Caki2 (cell line): Measurements from ENCODE around the gene GALNT7. TPM values are rescaled to one million over a fixed set of nuclear protein-coding genes. Genes with fewer than 3 reads are reported as not detected.

Experiments used
- DNase-seq: peaks from one replicate; pipeline ENCODE4 v3.0.0-alpha.2; 2015; ENCODE audit warnings: low read depth
- in situ Hi-C: cut with HindIII; loops from 2 replicates; pipeline ENCODE4 v1.10.0; 2016; ENCODE audit warnings: low sequenced_read_pairs, low pct_unique_long_range_greater_than_20kb, mixed read lengths
- total RNA-seq: library from RNA; depleted of rRNA; stranded (reverse); fragments of >200 nt; shearing (Covaris generic); gene quantifications from 2 replicates; pipeline ENCODE4 v1.2.3, GENCODE V29; 2014; ENCODE audit warnings: low replicate concordance

The GALNT7 gene
- total RNA-seq, 1 experiment from 2014 or later, result 31.6 TPM

DNA sequence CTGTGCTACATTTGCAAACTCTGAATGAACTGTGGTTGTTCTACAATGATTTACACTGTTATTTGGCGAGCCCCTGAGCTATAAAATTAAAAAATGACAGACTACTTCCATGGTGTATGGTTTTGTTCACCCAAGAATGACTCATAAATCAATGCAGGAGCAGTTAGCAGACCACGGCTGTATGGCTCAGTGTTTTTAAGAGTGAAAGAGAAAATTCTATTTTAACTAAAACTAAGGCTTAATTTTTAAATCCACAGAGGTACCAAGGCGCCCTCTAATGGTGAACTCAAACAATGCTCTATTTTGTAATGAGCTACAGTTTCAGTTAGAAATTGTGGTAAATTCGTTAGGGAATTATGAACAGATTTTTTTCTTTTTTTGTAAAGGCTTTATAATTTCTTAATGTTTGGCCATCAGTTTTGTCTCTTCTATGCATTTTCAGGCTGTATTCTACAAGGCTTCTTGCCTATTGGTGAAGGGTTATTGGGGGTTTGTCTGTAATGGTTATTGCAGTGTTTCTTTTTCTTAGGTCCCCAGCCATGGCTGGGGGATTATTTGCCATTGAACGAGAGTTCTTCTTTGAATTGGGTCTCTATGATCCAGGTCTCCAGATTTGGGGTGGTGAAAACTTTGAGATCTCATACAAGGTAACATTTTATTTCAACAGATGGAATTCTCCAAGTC is 133.0 kb downstream of the GALNT7 start:
- peak; percentile 37 for DNase-seq
- in situ Hi-C loops, result no loop called here

DNA sequence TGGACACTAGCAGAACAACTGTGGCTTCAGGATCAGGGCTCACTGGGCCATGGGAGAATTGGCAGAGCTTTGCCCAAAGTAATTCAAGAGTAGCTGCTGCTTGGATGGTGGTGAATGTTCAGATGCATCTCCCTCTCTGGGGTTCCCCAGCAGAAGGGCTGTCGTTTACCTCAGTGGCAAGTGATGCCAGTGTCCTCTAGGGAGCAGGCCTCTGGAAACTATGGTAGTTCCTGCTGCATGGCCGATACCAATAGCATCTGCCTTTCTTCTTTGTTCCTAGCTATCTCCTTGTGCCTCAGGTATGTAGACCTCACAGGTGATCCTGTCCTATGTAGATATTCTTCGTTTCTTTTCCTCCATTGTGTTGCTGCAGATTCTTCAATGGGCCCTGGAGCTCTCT is 139.2 kb downstream of the GALNT7 start:
- DNase-seq, result no peak
- in situ Hi-C loops, result no loop called here

DNA sequence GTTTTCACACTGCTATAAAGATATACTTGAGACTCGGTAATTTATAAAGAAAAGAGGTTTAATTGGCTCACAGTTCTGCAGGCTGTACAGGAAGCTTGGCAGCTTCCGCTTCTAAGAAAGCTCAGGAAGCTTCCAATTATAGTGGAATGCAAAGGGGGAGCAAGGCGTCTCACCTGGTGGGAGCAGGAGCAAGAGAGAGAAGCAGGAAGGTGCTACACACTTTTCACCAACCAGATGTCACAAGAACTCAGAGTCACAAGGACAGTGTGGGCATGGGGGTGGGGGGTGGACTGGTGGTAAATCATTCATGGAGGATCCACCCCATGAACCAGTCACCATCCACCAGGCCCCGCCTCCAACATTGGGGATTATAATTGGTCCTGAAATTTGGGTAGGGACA is 142.8 kb downstream of the GALNT7 start:
- in situ Hi-C loops, result no loop called here

DNA sequence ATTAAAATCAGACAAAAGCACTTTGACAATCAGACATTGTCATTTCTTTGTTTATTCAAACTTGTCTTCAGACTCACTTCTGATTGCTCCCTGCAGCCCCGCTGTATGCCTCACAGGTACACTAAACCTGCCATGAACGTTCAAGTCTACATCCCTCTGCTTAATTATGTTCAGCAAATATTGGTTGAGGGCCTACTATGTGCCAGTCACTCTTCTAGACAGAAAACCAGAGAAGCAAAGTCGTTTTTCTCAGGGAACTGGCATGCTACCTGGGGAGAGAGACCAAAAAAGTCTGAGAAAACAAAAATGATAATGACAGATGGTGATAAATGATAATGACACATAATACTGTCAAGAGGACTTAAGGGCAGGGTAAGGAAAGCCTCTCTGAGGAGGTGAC is 146.1 kb downstream of the GALNT7 start:
- DNase-seq, result no peak
- in situ Hi-C loops, result no loop called here

More for the DNA sequence above, 142.8 kb downstream of the GALNT7 start:
- DNase-seq, result no peak

DNA sequence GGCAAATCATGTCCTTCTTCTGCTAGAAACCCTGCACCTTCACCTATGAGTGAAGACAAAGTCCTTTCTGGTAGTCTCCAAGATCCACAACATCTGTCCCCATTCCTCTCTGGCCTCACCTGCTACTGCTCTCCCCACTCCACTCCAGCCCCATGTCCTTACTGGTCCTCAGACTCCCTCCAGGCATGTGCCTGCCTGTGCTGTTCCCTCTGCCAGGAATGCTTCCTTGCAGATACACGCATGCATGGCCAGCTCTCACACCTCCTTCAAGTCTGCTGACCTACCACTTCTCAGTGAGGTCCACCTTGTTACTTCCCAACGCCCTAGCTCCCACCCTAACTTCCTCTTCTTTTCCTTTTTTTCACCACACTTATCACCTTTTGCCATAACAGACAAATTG is 147.4 kb downstream of the GALNT7 start:
- no peak for DNase-seq
- in situ Hi-C loops, result no loop called here

DNA sequence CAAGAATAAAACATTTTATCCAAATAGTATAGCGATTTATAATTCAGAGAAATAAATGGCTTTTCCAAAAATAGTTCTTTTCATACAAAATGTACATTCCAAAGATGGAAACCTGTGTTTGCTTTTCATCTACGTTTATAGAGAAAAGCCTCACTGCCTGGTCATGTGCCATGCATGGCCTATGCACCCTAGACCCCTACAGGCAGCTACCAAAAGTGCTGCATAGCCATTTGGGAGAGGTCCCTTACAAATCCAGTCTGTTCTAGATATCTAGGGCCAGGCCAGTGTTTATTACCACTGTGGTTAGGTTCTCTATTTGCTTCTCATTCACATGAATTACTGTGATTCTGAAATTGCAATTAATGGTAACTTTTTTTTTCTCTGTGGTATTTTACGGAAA is 148.4 kb downstream of the GALNT7 start:
- in situ Hi-C loops, result no loop called here
- DNase-seq, result no peak

DNA sequence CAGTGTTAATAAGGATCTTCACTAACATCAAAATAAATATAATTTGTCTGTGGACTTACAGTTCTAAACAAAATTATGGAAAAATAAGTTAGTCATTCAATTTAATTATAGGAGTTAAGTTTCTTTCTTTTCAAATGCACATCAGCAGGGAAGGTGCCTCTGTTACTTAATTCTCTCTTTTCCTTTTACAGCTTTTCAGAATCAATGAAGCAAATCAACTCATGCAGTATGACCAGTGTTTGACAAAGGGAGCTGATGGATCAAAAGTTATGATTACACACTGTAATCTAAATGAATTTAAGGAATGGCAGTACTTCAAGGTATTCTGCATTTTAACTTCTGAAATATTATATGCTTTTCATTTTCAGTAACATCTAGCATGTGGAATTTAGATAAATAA is 149.6 kb downstream of the GALNT7 start:
- in situ Hi-C loops, result no loop called here

DNA sequence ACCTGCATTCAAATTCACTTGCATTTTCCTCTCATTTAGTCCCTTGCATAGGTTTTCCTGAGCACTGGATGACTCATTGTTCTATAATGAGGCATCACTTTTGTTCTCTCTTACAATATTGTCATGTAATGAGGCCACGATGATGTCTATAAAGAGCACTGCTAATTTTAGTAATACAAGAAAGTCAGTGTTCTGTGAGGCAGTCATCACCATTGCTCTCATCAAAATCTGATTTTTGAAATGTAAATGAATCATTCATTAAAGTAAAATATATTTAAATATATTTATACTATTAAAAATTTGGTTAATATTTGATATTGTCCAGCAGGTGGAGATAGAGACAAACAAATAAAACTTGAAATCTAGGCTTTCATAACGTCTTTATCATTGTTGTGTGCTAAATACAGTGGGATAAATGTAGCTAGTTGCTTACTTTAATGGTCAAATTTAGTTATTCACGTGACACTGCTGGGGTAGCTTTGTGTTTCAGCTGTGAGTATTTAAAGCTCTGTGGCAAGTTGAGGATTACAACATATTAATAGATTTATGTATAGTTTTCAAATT is 150.1 kb downstream of the GALNT7 start:
- in situ Hi-C loops, result no loop called here
- DNase-seq, result peak; percentile 22

More for the DNA sequence above, 149.6 kb downstream of the GALNT7 start:
- no peak for DNase-seq

DNA sequence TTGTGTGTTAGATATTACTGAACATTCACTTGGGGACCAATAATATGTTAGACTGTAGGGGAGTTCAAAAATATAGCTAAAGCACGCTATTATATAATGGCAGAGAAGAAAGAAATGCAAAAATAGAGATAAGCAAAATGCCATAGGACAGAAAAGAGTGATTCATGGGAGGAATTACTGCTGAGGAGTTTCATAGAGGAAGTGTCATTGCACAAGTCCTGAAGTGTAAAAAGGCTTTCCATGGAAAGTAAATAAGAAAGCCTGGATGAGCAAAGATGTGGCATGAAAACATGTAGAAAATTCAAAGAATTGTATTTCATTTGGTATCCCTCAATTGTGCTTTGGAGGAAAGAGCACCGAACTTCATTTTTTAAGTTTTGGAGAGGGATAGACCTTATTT is 151.1 kb downstream of the GALNT7 start:
- in situ Hi-C loops, result no loop called here
- DNase-seq, result no peak

DNA sequence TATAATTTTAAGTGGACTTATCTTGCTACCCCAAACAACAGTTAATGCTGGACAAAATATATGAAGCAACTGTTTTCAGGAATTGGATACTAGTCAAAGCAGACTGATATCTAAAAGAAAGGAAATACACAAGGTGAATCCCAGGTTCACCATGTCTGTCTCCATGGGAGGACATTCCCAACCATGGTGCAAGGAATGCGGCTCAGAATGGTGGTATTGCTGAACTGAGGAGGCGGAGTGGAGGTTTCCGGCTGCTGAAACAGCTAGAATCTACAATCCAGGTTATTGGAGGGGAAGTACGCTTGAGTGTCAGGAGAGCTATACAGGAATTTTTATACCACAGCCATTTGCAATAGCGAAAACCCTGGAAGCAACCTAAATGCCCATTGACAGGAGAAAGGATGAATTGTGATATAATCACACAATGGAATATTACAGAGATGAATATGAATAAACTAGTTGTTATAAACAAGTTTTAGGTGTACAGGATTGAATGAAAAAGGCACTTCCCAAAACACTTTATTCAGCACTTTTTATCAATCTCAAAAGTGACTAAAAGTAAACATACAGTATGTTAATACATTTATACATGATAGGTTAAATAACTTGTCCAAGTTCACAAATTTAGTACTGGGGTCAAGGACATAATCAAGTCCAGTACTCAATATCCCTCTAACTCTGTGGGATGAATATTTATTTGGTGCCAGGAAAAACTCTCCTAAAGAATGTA is 156.6 kb downstream of the GALNT7 start:
- in situ Hi-C loops, result no loop called here
- no peak for DNase-seq

DNA sequence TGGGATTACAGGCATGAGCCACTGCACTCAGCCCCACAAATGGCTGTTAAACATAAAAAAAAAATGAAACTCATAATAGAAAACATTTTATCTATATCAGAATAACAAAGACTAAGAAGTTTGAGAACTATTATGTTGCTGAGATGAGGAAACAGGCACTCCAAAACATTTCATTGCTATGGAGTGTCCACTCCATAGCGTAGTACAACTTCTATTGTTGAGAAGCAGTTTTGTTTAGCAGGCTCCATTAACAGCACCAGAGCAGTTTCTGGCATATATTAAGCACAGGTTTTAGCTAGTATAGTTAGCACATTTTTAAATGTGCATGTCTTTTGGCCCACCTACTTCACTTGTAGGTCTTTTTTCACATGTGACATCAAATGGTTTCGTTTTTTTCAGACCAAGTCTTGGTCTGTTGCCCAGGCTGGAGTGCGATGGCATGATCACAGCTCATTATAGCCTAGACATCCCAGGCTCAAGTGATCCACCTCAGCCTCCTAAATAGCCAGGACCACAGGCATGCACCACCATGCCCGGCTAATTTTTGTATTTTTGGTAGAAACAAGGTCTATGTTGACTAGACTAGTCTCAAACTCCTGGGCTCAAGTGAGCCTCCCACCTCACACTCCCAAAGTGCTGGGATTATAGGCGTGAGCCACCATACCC is 159.8 kb downstream of the GALNT7 start:
- in situ Hi-C loops, result no loop called here
- DNase-seq, result no peak

DNA sequence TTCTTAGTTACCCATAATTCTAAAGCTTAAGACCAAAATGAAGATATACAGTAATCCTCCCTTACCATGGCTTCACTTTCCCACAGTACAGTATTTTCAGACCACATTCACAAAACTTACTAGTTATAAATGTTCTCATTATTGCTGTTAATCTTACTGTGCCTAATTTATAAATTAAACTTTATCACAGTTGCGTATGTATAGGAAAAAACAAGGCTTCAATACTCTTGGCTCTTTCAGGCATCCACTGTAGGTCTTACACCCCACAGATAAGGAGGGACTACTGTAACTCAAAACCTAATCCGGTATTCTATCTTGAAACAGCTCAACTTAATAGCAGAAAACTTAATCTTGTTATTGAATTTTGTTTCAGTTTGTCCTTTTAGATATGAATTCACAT is 162.0 kb downstream of the GALNT7 start:
- in situ Hi-C loops, result no loop called here
- DNase-seq, result no peak

DNA sequence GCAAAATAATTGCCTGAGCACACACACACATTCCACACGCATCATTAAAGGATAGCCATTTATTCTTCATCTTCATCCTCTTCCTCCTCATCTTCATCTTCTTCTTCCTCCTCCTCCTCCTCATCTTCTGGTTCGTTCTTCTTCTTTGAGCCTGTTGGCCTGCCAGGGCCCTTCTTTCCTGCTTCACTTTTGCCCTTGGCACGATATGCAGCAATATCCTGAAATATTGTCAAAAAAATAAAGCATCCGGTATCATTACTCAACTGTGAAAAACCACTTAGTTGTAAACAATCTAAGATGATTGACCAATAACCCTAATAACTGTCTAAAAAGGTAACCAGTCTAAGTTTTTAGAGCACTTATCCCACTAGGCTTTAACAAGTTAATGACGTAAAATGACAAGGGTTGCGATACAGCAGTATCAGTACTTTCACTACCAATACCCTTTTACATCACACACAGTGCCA is 163.4 kb downstream of the GALNT7 start:
- in situ Hi-C loops, result no loop called here
- DNase-seq, result no peak

DNA sequence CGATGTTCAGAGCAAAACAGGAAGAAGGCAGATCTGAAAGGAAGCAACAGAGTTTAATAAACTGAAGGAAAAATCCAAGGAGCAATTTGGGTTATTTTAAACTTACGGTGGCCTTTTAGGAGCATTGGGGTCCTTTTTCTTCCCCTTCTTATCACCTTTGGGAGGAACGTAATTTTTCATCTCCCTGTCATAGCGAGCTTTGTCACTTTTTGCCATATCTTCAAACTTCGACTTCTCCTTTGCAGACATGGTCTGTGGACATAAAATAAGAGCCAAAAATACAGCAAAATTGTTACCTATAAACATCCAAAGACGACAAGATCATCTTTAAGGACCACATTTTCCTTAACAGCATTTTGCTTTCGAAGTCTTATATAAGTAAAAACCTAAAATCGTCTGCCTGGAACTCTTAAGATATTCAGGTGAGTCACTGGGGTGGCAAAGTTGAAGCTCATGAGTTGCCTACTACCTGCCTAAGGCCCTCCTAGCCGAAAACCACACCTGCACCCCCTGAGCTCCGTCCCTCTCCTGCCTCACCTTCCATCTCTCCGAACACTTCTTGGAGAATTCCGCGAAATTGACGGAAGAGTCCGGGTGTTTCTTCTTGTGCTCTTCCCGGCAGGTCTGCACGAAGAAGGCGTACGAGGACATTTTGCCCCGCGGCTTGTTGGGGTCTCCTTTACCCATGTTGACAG is 164.5 kb downstream of the GALNT7 start:
- DNase-seq, result peak; percentile 16
- in situ Hi-C loops, result no loop called here

DNA sequence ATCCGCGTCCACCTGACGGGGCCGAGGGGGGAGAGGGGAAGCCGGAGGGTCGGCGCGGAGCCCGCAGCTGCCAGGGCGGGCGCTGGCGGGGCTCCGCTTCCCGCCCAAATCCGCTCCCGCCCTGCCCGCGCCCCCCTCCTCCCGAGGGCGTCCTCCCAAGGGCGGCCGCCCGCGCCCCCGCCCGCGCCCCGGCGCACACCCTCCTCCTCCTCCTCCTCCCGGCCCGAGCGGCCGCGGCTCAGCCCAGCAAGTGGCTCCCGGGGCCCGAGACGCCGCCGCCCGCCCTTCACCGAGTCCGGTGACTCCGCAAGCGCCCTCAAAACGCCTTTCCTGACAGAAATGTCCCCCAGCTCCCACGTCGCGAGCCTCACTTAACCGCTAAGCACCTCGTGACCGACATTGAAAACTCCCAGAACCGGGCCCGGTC is 165.1 kb downstream of the GALNT7 start:
- in situ Hi-C loops, result no loop called here
- DNase-seq, result peak; percentile 46

DNA sequence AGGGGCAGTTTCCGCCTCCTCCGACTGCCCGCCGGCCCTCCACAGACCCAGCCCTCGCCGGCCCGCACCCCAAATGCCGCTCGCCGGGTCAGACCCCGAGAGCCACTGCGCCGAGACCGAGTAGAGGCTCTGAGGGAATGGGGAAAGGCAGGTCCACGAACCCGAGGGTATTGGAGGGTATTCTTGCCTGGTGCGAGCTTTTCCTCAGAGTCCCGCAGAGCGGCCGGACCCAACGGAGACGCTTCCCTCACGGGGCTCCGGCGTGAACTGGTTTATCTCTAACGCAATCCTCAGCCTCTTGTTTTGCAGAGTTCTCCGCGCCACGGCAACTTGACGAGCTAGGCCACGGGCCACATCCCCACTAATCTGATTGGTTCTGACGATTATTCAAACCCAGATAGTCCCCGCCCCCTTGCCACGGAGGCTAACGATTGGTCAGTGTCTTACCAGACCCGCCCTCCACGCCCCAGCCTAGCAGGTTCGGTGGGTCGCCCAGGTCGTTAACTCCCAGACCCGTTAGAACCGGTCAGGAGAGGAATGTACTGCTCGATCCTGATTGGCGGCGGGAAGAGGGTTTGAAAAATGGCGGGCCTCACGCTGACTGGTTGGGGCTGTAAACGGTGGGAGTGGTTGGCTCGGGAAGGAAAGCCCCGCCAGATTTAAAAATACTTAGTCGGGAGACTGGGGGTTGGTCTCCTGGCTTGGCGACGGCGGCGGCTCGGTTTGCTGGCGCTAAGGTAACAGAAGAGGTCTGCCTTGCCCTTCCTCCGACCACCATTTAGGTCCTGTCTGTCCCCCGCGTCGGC is 165.7 kb downstream of the GALNT7 start, which contains the start of gene HMGB2:
TSS of gene HMGB2 (minus strand) at position 274 of the 806 bp plus-strand sequence. CDS start 709 bp downstream, outside the sequence.
- in situ Hi-C loops, result no loop called here

DNA sequence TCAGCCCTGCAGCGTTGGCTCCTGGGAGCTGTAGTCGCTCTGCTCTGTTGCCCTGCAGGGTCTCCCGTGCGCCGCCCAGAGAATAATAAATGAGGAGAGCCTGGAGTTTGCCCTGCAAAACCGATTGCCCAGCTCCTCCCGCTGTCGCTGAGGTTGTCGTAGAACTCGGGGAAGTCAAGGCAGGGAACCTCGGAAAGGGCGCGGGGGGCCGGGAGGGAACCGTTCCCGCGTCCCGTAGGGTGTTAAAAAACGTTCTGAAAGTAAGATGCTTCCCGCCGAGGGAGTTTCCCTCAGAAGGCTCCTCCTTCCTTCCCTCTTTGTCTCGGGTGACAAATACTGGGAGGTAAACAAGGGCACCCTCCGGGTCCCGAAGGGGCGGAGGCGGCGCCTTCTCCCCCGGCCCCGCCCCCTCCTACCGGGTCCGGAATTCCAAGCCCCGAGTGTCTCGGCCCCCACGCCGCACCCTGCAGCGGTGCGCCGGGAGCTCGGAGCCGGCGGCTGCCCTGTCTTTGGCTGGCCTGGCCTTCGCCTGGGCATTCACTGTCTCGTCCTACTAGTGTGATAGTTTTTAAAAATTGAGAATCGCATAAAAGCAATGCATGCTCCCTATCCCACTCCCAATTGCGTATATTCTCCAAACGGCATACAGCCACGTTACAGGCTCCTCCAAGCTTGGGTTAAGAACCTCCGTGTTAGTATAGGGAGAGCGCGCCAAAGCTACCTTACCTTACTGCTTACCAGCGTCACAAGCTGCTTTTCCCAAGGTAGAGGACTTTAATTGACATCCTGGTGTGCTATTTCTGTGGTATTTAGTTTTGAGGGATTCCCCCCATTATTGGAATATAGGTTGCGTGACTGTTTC is 166.5 kb downstream of the GALNT7 start:
- in situ Hi-C loops, result no loop called here
- peak; percentile 93 for DNase-seq

More for the DNA sequence above, 165.7 kb downstream of the GALNT7 start, which contains the start of gene HMGB2:
- DNase-seq, result peak; percentile 99
